CD4-positive, alpha-beta T cell treated with Interleukin-17A for 4 hours (primary cell): Measurements from ENCODE around the gene ANKRD39.
"Not testable (repeated sequence)": the region's sequence is repeated elsewhere in the genome, so short reads cannot be mapped to it uniquely, and the experiment has no call there.

Experiments
- DNase-seq: peaks from one replicate; pipeline ENCODE4 v3.0.0-alpha.2; 2020; ENCODE audit warnings: mixed read lengths

ANKRD39 gene

DNA sequence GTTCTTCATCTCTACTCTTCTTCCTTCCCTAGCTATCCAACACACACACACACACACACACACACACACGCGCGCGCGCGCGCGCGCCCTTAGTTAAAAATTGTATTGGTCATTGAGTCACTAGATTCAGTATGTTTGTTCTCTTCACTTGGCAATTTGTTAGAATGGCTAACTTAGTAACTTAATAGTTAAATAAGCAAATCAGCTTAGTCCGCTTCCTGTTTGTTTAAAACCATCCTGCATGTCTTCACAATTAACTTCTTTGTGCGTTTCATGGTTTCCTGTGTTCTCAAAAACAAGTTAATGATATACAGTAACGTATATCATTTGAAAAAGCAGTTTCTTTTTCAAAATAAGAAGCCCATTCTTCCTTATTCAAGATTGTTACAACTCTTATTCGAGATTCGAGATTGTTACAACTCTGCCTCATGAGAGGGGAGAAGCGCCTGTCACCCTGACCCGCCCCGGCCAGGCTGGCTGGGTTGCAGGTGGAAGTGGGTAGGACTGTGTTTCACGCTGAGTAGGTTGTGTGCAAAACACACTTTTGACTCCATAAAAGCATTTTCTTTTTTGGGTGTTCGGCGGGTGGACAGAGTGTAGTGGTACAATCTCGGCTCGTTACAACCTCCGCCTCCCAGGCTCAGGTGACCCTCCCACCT is 51.2 kb downstream of the ANKRD39 start:
- DNase-seq: peak; percentile 69

DNA sequence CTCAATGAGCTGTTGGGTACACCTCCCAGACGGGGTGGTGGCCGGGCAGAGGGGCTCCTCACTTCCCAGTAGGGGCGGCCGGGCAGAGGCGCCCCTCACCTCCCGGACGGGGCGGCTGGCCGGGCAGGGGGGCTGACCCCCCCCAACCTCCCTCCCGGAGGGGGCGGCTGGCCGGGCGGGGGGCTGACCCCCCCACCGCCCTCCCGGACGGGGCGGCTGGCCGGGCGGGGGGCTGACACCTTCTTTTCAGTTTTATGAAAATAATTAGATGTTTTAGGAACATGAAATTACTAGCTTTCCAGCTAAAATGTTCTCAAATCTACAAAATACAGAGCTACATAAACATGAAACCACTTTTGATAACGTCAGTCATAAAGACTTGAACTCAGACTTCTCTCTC is 51.9 kb downstream of the ANKRD39 start:
- not testable (repeated sequence) for DNase-seq

- no peak for DNase-seq
Measured at GRCh38 chr2:96804986-96805385, 52.8 kb downstream of the ANKRD39 start.

DNA sequence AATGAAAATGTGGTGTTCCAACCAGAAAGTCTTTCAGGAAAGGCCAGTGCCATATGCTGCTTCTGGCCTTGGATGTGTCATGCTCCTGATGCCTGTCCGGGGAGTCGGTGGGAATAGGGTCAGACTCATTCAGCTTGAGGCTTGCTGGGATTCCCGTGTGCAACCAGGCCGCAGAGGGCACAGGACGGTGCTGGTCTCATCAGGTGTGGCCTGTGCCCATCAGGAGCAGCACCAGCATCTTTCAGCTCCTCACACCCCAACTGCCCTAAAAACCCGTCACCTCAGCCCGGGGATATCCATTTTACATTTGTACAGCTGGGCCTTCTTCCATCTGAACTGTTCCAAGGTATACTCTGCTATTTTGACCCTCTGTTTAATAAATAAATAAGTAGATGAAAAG is 55.1 kb downstream of the ANKRD39 start:
- DNase-seq: no peak

GRCh38 chr2:96801786-96802595 is 55.8 kb downstream of the ANKRD39 start:
- peak; percentile 50 for DNase-seq

DNA sequence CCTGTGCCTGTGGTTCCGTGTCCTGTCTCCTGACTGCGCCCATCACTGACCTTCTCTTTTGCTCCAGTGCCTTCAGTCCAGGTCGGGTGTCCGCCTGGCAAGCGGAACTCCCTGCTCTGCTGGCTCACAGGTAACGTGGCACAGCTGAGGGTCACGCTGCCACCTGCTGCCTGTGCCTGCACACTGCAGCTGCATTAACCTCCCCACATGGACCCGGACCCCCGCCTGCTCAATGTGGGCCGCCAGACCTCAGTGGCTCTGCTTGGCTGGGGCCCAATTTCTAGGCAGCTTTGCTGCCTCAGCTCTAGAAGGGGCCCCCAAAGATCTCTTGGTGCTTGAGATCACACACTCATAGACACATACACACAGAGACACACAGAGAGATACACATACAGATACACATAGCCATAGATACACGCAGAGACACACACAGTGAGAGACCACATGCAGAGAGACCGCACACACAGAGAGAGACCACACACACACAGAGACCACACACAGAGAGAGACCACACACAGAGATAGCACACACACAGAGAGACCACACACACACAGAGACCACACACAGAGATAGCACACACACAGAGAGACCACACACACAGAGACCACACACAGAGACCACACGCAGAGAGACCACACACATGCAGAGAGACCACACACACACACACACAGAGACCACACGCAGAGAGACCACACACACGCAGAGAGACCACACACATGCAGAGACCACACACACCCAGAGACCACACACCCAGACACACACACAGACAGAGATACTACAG is 56.6 kb downstream of the ANKRD39 start:
- DNase-seq: peak; percentile 78

- no peak for DNase-seq
Measured at GRCh38 chr2:96800061-96801004, 57.5 kb downstream of the ANKRD39 start.

DNA sequence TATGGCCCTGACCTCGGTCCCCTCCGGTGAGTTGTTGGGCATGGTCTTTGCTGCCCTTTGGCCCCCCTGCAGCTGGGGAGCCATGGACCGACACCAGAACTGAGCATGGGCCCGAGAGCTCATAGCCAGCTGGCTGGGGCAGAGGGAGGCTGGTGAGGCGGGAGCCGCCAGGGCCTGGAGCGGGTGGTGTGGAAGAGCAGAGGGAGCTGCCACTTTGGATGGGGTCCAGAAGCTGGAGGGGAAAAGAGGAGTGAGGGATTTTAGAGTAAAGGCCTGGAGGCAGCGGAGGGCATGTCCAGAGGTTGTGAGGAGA is 58.2 kb downstream of the ANKRD39 start:
- no peak for DNase-seq

DNA sequence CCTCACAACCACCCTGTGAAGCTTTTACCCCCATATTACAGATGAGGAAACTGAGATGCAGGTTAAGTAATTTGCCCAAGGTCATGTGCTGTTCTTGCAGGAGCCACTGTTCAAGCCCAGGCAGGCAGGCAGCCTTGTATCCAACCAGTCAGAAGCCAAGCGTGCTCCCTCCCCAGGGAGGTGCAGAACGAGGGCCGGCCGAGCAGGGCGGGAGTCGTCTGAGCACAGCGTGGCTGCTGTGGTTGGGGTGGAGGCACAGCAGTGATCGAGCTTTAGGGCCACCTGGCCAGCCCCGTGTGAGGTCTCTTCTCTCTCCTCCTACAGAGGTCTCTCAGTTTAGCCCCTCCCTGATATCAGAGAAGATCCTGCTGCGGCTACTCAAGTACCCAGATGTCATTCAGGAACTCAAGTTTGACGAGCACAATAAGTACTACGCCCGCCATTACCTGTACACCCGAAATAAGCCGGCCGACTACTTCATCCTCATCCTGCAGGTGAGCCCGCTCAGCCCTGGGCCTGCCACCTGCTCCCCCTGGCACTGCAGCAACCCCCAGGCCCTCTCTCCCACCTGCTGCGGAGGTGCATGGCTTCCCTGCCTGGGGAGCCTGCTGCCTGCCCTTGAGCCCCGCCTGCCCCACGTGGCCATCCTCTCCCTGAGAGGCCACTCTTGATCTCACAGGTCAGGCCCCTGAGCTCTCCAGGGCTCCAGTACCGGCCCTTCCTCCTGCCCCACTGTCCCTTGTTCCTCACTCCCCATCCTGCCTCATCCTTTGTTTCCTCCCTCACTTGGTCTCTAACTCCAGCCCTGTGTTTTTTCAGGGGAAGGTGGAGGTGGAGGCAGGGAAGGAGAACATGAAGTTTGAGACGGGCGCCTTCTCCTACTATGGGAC is 58.8 kb downstream of the ANKRD39 start:
- no peak for DNase-seq
